GM23338 (cell line): ENCODE measurements around the gene PFN2. TPM values are rescaled to one million over a fixed set of nuclear protein-coding genes. Genes with fewer than 3 reads are reported as not detected.

Experiments used
- ATAC-seq: fragments of 200-7000 bp; cut with Tn5 transposase; 3 replicates; pipeline ENCODE4 v1.9.1; 2020
- DNase-seq: peaks from one replicate; pipeline ENCODE4 v3.0.0-alpha.2; 2015; ENCODE audit warnings: low spot score
- H2AFZ ChIP-seq: fragments of 200-600 bp; sonication (generic); 2 replicates; pipeline ENCODE4 v1.8.0; 2016; ENCODE audit warnings: antibody characterized with exemption, mild to moderate bottlenecking, moderate library complexity
- H3F3A ChIP-seq: fragments of 200-600 bp; sonication (generic); replicated peaks from 2 replicates; pipeline ENCODE4 v1.8.0; 2017; ENCODE audit warnings: antibody characterized with exemption, mixed run types, low read depth
- H3K27ac ChIP-seq: fragments of 200-600 bp; sonication (generic); 2 replicates; pipeline ENCODE4 v1.6.1; 2016; ENCODE audit warnings: low read depth
- H3K27me3 ChIP-seq: fragments of 200-600 bp; sonication (generic); 2 replicates; pipeline ENCODE4 v1.8.0; 2016; ENCODE audit warnings: mild to moderate bottlenecking, mixed run types, moderate library complexity; ENCODE audit not compliant: insufficient read depth
- H3K36me3 ChIP-seq: fragments of 200-600 bp; sonication (generic); 2 replicates; pipeline ENCODE4 v1.8.0; 2016; ENCODE audit warnings: mild to moderate bottlenecking; ENCODE audit not compliant: insufficient read depth
- H3K4me1 ChIP-seq: fragments of 200-600 bp; sonication (generic); 2 replicates; pipeline ENCODE4 v1.8.0; 2016; ENCODE audit warnings: mild to moderate bottlenecking, moderate library complexity; ENCODE audit not compliant: insufficient read depth
- H3K4me2 ChIP-seq: fragments of 200-600 bp; sonication (generic); 2 replicates; pipeline ENCODE4 v1.7.1; 2017; ENCODE audit warnings: mixed run types
- H3K4me3 ChIP-seq: fragments of 200-600 bp; sonication (generic); 2 replicates; pipeline ENCODE4 v1.6.1; 2016; ENCODE audit warnings: mixed run types
- H3K79me2 ChIP-seq: fragments of 200-600 bp; sonication (generic); replicated peaks from 2 replicates; pipeline ENCODE4 v1.8.0; 2017; ENCODE audit warnings: mild to moderate bottlenecking; ENCODE audit not compliant: insufficient read depth
- H3K9me2 ChIP-seq: fragments of 200-600 bp; sonication (generic); 2 replicates; pipeline ENCODE4 v1.8.0; 2017; ENCODE audit not compliant: insufficient read depth
- H4K20me1 ChIP-seq: fragments of 200-600 bp; sonication (generic); replicated peaks from 2 replicates; pipeline ENCODE4 v1.8.0; 2017; ENCODE audit warnings: mild to moderate bottlenecking; ENCODE audit not compliant: insufficient read depth
- H3K27ac Mint-ChIP-seq: 2 replicates; pipeline ENCODE4 v1.8.0; 2020; ENCODE audit warnings: inconsistent platforms, mild to moderate bottlenecking, moderate library complexity, mixed read lengths
- H3K27me3 Mint-ChIP-seq: 3 replicates; pipeline ENCODE4 v1.8.0; 2022; ENCODE audit warnings: low read depth, mild to moderate bottlenecking, moderate library complexity, mixed read lengths, inconsistent platforms; ENCODE audit not compliant: insufficient read depth, poor library complexity
- H3K36me3 Mint-ChIP-seq: 3 replicates; pipeline ENCODE4 v1.8.0; 2021; ENCODE audit warnings: low read depth, mild to moderate bottlenecking, inconsistent platforms, moderate library complexity, mixed read lengths
- H3K4me1 Mint-ChIP-seq: 3 replicates; pipeline ENCODE4 v1.8.0; 2020; ENCODE audit warnings: mild to moderate bottlenecking, inconsistent platforms, mixed read lengths
- H3K4me3 Mint-ChIP-seq: 3 replicates; pipeline ENCODE4 v1.8.0; 2021; ENCODE audit warnings: moderate library complexity, mild to moderate bottlenecking, inconsistent platforms, mixed read lengths
- H3K9me3 Mint-ChIP-seq: 3 replicates; pipeline ENCODE4 v1.8.0; 2020; ENCODE audit warnings: moderate library complexity, mild to moderate bottlenecking, inconsistent platforms, mixed read lengths
- CREB1 ChIP-seq: fragments of 250-450 bp; sonication (Bioruptor Pico); IDR thresholded peaks from 2 replicates; pipeline ENCODE4 v1.5.0; 2020; ENCODE audit warnings: low read depth, mild to moderate bottlenecking, moderate library complexity
- POLR2AphosphoS5 ChIP-seq: IDR thresholded peaks from 2 replicates; pipeline ENCODE4 v1.6.1; 2016; ENCODE audit warnings: antibody characterized with exemption, low read depth
- STAT1 ChIP-seq: IDR thresholded peaks from one replicate; pipeline ENCODE4 v1.6.1; 2016; ENCODE audit warnings: antibody characterized with exemption; ENCODE audit not compliant: unreplicated experiment
- ZNF114 ChIP-seq: fragments of 250-450 bp; sonication (Bioruptor Pico); IDR thresholded peaks from 2 replicates; pipeline ENCODE4 v1.5.0; 2020; ENCODE audit warnings: mild to moderate bottlenecking, moderate library complexity
- polyA plus RNA-seq: library from polyadenylated mRNA; unstranded; fragments of >200 nt; fragmentation: Nextera tagmentation; extraction: Ambion mirVana; gene quantifications from 2 replicates; pipeline ENCODE4 v1.2.1, GENCODE V29; 2016
- total RNA-seq: library from RNA; depleted of rRNA; stranded (reverse); fragments of >200 nt; shearing (Covaris generic); gene quantifications from 2 replicates; pipeline ENCODE4 v1.2.3, GENCODE V29; 2014
- TF ChIP-seq, protein P1 (sequence below), 2 experiments: fragments of 200-600 bp in 1 of 2; sonication (generic) in 1 of 2; conservative IDR thresholded peaks; 2 replicates each; pipeline versions ENCODE4 v1.5.1 to v1.6.1; 2016 to 2017; ENCODE audit warnings: antibody characterized with exemption in 2 of 2, low read depth in 2 of 2, mild to moderate bottlenecking in 2 of 2, moderate library complexity in 1 of 2
- TF ChIP-seq, protein P2 (sequence below): fragments of 250-450 bp; sonication (Bioruptor Pico); IDR thresholded peaks from 2 replicates; pipeline ENCODE4 v1.5.0; 2020; ENCODE audit warnings: mild to moderate bottlenecking, moderate library complexity
- TF ChIP-seq, protein P3 (sequence below): IDR thresholded peaks from one replicate; pipeline ENCODE4 v1.6.1; 2018; ENCODE audit warnings: antibody characterized with exemption; ENCODE audit not compliant: unreplicated experiment

Gene PFN2
- total and polyA plus RNA-seq, 2 experiments from 2014 or later, result 183 to 212 TPM

DNA sequence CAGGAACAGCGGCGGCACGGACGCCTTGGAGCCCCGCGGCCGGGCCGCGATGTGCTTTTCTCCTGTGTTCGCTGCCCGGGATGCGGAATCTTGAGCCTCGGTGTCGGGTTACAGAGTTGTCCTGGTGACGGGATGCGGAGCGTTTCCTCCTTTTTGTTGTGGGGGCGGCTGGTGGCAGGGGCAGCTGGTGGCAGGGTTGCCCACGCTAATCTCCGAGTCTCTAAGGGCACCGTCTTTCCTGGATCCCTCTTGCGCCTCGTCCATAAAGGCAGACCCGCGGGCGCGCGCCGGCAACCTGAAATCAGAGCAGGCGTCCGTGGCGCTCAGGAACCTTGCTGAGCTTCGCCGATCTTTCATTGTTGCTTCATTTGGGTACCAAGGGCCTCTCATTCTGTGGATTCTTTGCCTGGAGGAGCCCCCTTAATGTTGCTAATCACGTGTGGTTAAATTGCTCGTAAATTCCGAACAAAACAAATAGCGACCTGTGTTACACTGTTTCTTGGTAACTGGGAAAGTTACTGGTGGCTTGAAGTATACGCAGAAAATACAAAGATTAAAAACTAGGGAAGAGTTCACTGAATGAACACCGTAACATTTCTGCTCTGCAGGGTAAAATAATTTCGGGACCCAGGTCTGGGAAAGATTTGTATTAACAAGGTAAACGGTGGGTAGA is 844 bp upstream of the PFN2 start:
- Histone ChIP-seq H3K27me3 (no peaks in the 10 kb centered on the region), H3K4me3 (peak overlapping the region; percentile 64), H2AFZ (0 out of 2 replicates have a peak overlapping the region, but pooled peaks have one; percentile 2), H3F3A (no peaks in the 10 kb centered on the region), H3K4me2 (peak overlapping the region; percentile 74), H3K36me3 (peaks cover 3% of the 10 kb centered on the region; the same call in 1 of the 2 replicates), H3K4me1 (peaks cover 25% of the 10 kb centered on the region), H4K20me1 (no peaks in the 10 kb centered on the region), H3K9me2 (no peaks in the 10 kb centered on the region), H3K27ac (peak overlapping the region; percentile 78), H3K79me2 (peaks cover 53% of the 10 kb centered on the region)
- H3K4me1 Mint-ChIP-seq, result peaks cover 43% of the 10 kb centered on the region
- H3K27ac Mint-ChIP-seq, result peak overlapping the region; percentile 99
- ATAC-seq (peak; percentile 51), DNase-seq (peak; percentile 90)
- H3K27me3 Mint-ChIP-seq, result peaks cover 16% of the 10 kb centered on the region
- H3K9me3 Mint-ChIP-seq, result no peaks in the 10 kb centered on the region; the same call in none of the 3 replicates
- peaks cover 32% of the 10 kb centered on the region for H3K36me3 Mint-ChIP-seq
- peak; percentile 53; the same call in 1 of the 2 replicates for TF ChIP-seq POLR2AphosphoS5
- TF ChIP-seq, protein P1, sequence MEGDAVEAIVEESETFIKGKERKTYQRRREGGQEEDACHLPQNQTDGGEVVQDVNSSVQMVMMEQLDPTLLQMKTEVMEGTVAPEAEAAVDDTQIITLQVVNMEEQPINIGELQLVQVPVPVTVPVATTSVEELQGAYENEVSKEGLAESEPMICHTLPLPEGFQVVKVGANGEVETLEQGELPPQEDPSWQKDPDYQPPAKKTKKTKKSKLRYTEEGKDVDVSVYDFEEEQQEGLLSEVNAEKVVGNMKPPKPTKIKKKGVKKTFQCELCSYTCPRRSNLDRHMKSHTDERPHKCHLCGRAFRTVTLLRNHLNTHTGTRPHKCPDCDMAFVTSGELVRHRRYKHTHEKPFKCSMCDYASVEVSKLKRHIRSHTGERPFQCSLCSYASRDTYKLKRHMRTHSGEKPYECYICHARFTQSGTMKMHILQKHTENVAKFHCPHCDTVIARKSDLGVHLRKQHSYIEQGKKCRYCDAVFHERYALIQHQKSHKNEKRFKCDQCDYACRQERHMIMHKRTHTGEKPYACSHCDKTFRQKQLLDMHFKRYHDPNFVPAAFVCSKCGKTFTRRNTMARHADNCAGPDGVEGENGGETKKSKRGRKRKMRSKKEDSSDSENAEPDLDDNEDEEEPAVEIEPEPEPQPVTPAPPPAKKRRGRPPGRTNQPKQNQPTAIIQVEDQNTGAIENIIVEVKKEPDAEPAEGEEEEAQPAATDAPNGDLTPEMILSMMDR (conservative IDR thresholded peaks at IDR 0.05; ENCODE audit: low read depth in 2 of 2), result no peak
- peak overlapping the region; percentile 98 for H3K4me3 Mint-ChIP-seq

DNA sequence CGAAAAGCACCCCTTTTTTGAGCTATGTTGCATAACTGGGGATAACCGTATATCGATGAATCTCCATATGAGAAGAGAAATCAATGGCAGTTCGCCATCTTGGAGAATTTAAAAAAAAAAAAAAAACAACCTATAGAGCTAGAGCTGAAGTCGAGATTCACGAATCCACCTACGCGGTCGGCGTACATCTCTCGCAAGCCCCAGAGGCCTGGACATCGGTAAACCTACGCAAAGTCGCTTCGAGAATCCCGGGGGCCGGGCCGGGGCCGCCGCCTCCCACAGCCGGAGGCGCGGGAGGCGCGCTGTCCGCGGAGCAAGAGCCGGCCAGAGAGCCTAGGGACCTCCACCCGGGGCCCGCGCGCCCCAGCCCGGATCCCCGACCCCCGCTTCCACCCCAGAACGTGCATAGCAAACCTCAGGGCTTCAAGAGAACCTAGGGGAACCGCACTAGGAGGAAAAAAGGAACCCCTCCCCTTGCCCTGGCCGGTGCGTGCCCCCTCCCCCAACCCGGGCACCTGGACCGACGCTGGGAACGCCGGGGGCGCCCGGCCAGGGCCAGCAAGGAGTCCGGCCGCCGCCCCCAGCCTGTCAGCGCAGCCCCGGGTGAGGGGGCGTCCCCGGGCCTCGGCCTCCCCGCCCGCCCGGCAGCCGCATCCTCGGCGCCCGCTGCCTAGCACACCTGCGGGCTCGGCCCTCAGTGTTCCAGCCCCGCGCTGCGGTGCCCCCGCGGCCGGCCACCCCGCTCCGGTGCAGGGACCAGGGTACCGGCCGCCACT is 567 bp downstream of the PFN2 start:
- H3K36me3 ChIP-seq, result peaks cover 3% of the 10 kb centered on the region; the same call in 1 of the 2 replicates
- TF ChIP-seq, protein P2, sequence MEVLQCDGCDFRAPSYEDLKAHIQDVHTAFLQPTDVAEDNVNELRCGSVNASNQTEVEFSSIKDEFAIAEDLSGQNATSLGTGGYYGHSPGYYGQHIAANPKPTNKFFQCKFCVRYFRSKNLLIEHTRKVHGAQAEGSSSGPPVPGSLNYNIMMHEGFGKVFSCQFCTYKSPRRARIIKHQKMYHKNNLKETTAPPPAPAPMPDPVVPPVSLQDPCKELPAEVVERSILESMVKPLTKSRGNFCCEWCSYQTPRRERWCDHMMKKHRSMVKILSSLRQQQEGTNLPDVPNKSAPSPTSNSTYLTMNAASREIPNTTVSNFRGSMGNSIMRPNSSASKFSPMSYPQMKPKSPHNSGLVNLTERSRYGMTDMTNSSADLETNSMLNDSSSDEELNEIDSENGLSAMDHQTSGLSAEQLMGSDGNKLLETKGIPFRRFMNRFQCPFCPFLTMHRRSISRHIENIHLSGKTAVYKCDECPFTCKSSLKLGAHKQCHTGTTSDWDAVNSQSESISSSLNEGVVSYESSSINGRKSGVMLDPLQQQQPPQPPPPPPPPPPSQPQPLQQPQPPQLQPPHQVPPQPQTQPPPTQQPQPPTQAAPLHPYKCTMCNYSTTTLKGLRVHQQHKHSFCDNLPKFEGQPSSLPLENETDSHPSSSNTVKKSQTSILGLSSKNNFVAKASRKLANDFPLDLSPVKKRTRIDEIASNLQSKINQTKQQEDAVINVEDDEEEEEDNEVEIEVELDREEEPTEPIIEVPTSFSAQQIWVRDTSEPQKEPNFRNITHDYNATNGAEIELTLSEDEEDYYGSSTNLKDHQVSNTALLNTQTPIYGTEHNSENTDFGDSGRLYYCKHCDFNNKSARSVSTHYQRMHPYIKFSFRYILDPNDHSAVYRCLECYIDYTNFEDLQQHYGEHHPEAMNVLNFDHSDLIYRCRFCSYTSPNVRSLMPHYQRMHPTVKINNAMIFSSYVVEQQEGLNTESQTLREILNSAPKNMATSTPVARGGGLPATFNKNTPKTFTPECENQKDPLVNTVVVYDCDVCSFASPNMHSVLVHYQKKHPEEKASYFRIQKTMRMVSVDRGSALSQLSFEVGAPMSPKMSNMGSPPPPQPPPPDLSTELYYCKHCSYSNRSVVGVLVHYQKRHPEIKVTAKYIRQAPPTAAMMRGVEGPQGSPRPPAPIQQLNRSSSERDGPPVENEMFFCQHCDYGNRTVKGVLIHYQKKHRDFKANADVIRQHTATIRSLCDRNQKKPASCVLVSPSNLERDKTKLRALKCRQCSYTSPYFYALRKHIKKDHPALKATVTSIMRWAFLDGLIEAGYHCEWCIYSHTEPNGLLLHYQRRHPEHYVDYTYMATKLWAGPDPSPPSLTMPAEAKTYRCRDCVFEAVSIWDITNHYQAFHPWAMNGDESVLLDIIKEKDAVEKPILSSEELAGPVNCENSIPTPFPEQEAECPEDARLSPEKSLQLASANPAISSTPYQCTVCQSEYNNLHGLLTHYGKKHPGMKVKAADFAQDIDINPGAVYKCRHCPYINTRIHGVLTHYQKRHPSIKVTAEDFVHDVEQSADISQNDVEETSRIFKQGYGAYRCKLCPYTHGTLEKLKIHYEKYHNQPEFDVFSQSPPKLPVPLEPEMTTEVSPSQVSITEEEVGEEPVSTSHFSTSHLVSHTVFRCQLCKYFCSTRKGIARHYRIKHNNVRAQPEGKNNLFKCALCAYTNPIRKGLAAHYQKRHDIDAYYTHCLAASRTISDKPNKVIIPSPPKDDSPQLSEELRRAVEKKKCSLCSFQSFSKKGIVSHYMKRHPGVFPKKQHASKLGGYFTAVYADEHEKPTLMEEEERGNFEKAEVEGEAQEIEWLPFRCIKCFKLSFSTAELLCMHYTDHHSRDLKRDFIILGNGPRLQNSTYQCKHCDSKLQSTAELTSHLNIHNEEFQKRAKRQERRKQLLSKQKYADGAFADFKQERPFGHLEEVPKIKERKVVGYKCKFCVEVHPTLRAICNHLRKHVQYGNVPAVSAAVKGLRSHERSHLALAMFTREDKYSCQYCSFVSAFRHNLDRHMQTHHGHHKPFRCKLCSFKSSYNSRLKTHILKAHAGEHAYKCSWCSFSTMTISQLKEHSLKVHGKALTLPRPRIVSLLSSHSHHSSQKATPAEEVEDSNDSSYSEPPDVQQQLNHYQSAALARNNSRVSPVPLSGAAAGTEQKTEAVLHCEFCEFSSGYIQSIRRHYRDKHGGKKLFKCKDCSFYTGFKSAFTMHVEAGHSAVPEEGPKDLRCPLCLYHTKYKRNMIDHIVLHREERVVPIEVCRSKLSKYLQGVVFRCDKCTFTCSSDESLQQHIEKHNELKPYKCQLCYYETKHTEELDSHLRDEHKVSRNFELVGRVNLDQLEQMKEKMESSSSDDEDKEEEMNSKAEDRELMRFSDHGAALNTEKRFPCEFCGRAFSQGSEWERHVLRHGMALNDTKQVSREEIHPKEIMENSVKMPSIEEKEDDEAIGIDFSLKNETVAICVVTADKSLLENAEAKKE, result no peak
- no peak for TF ChIP-seq ZNF114 (CRISPR knock-in tag)
- no peak for TF ChIP-seq CREB1
- TF ChIP-seq, protein P3, sequence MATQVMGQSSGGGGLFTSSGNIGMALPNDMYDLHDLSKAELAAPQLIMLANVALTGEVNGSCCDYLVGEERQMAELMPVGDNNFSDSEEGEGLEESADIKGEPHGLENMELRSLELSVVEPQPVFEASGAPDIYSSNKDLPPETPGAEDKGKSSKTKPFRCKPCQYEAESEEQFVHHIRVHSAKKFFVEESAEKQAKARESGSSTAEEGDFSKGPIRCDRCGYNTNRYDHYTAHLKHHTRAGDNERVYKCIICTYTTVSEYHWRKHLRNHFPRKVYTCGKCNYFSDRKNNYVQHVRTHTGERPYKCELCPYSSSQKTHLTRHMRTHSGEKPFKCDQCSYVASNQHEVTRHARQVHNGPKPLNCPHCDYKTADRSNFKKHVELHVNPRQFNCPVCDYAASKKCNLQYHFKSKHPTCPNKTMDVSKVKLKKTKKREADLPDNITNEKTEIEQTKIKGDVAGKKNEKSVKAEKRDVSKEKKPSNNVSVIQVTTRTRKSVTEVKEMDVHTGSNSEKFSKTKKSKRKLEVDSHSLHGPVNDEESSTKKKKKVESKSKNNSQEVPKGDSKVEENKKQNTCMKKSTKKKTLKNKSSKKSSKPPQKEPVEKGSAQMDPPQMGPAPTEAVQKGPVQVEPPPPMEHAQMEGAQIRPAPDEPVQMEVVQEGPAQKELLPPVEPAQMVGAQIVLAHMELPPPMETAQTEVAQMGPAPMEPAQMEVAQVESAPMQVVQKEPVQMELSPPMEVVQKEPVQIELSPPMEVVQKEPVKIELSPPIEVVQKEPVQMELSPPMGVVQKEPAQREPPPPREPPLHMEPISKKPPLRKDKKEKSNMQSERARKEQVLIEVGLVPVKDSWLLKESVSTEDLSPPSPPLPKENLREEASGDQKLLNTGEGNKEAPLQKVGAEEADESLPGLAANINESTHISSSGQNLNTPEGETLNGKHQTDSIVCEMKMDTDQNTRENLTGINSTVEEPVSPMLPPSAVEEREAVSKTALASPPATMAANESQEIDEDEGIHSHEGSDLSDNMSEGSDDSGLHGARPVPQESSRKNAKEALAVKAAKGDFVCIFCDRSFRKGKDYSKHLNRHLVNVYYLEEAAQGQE, result no peak
- TF ChIP-seq STAT1, result no peak

More for the DNA sequence above, 567 bp downstream of the PFN2 start:
- Histone ChIP-seq H3K4me2 (peak overlapping the region; percentile 81), H3K4me3 (peak overlapping the region; percentile 64), H3K9me2 (no peaks in the 10 kb centered on the region), H3K27ac (peak overlapping the region; percentile 96), H3K27me3 (no peaks in the 10 kb centered on the region), H2AFZ (no peak overlapping the region), H3K4me1 (peaks cover 35% of the 10 kb centered on the region), H4K20me1 (peaks cover 6% of the 10 kb centered on the region; the same call in 1 of the 2 replicates), H3F3A (no peaks in the 10 kb centered on the region), H3K79me2 (peaks cover 67% of the 10 kb centered on the region)
- peaks cover 16% of the 10 kb centered on the region for H3K27me3 Mint-ChIP-seq
- peak; percentile 77 for DNase-seq
- peaks cover 47% of the 10 kb centered on the region for H3K4me1 Mint-ChIP-seq
- H3K4me3 Mint-ChIP-seq, result peak overlapping the region; percentile 98
- peaks cover 46% of the 10 kb centered on the region for H3K36me3 Mint-ChIP-seq
- H3K9me3 Mint-ChIP-seq, result no peaks in the 10 kb centered on the region; the same call in none of the 3 replicates
- peak; percentile 52 for ATAC-seq
- peak overlapping the region; percentile 99 for H3K27ac Mint-ChIP-seq
